HG03103 (cell line): Measurements from ENCODE around the gene WTAP.
"Not testable (repeated sequence)": the region's sequence is repeated elsewhere in the genome, so short reads cannot be mapped to it uniquely, and the experiment has no call there.

ENCODE experiments used
- ATAC-seq: cut with Tn5 transposase; IDR thresholded peaks from one replicate; pipeline ENCODE4 v1.9.1; 2021; ENCODE audit warnings: low read depth; ENCODE audit not compliant: unreplicated experiment

WTAP gene

GRCh38 chr6:159693128-159693893 is 34.0 kb upstream of the WTAP start, which contains the start of gene SOD2:
TSS of gene SOD2 (minus strand) at chr6:159693241. CDS start at chr6:159693167, 74 bp downstream.
- peak; percentile 68 for ATAC-seq

GRCh38 chr6:159693894-159694545 is 33.3 kb upstream of the WTAP start:
- no peak for ATAC-seq

- ATAC-seq: no peak
Measured at GRCh38 chr6:159695984-159696383, 31.3 kb upstream of the WTAP start.

- no peak for ATAC-seq
Measured at GRCh38 chr6:159700970-159701369, 26.3 kb upstream of the WTAP start.

- no peak for ATAC-seq
Measured at GRCh38 chr6:159701413-159701999, 25.8 kb upstream of the WTAP start.

- ATAC-seq: not testable (repeated sequence)
Measured at GRCh38 chr6:159710603-159711002, 16.7 kb upstream of the WTAP start.

- ATAC-seq: not testable (repeated sequence)
Measured at GRCh38 chr6:159712389-159712788, 14.9 kb upstream of the WTAP start.

GRCh38 chr6:159713984-159714383 is 13.3 kb upstream of the WTAP start:
- ATAC-seq: no peak

GRCh38 chr6:159714404-159714803 is 12.9 kb upstream of the WTAP start:
- ATAC-seq: no peak

- ATAC-seq: no peak
Measured at GRCh38 chr6:159715166-159715565, 12.1 kb upstream of the WTAP start.

GRCh38 chr6:159715605-159716004 is 11.7 kb upstream of the WTAP start:
- no peak for ATAC-seq

- no peak for ATAC-seq
Measured at GRCh38 chr6:159716247-159717096, 10.8 kb upstream of the WTAP start.

- no peak for ATAC-seq
Measured at GRCh38 chr6:159718634-159719033, 8.7 kb upstream of the WTAP start.

GRCh38 chr6:159719287-159719686 is 8.0 kb upstream of the WTAP start:
- ATAC-seq: no peak

GRCh38 chr6:159720708-159721107 is 6.6 kb upstream of the WTAP start:
- no peak for ATAC-seq

GRCh38 chr6:159721981-159722380 is 5.3 kb upstream of the WTAP start:
- not testable (repeated sequence) for ATAC-seq

GRCh38 chr6:159722655-159723054 is 4.7 kb upstream of the WTAP start:
- ATAC-seq: no peak

- no peak for ATAC-seq
Measured at GRCh38 chr6:159723259-159723658, 4.0 kb upstream of the WTAP start.

- no peak for ATAC-seq
Measured at GRCh38 chr6:159724778-159725177, 2.5 kb upstream of the WTAP start.

- not testable (repeated sequence) for ATAC-seq
Measured at GRCh38 chr6:159725208-159725607, 2.1 kb upstream of the WTAP start.
